AG10803 (cell line): ENCODE data around the gene DCTN1.

Experiments used
- DNase-seq: peaks from one replicate; pipeline ENCODE4 v3.0.0; 2010; ENCODE audit warnings: low read depth
- H3K4me3 ChIP-seq: 2 replicates; pipeline ENCODE4 v1.5.1; 2011; ENCODE audit warnings: mild to moderate bottlenecking, low read length, control low read depth
- TF ChIP-seq, protein P1 (sequence below): conservative IDR thresholded peaks from 2 replicates; pipeline ENCODE4 v1.5.1; 2011; ENCODE audit warnings: mild to moderate bottlenecking, low read length, control low read depth, inconsistent platforms

Gene DCTN1

DNA sequence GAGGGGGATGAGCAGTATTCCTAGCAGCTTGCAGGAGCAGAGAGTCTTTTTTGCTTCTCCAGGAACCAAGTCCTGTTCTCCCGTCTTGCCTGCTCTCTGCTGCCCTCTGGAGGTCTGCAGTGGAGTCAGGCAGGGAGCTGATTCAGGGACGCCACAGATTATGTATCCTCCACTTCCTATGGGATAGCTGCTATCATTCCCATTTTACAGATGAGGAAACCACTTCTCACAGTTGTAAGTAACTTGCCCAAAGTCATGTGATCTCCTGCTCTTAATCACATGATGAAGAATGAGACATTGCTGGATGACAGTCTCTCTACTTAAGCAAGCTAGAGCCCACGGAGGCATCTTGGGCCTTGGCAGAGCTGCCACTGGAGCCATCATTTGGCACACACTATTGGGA lies 45.2 kb downstream of the DCTN1 start:
- TF ChIP-seq, protein P1, sequence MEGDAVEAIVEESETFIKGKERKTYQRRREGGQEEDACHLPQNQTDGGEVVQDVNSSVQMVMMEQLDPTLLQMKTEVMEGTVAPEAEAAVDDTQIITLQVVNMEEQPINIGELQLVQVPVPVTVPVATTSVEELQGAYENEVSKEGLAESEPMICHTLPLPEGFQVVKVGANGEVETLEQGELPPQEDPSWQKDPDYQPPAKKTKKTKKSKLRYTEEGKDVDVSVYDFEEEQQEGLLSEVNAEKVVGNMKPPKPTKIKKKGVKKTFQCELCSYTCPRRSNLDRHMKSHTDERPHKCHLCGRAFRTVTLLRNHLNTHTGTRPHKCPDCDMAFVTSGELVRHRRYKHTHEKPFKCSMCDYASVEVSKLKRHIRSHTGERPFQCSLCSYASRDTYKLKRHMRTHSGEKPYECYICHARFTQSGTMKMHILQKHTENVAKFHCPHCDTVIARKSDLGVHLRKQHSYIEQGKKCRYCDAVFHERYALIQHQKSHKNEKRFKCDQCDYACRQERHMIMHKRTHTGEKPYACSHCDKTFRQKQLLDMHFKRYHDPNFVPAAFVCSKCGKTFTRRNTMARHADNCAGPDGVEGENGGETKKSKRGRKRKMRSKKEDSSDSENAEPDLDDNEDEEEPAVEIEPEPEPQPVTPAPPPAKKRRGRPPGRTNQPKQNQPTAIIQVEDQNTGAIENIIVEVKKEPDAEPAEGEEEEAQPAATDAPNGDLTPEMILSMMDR: peak; percentile 90
- DNase-seq: peak; percentile 71
- H3K4me3 ChIP-seq: no peak overlapping the region

DNA sequence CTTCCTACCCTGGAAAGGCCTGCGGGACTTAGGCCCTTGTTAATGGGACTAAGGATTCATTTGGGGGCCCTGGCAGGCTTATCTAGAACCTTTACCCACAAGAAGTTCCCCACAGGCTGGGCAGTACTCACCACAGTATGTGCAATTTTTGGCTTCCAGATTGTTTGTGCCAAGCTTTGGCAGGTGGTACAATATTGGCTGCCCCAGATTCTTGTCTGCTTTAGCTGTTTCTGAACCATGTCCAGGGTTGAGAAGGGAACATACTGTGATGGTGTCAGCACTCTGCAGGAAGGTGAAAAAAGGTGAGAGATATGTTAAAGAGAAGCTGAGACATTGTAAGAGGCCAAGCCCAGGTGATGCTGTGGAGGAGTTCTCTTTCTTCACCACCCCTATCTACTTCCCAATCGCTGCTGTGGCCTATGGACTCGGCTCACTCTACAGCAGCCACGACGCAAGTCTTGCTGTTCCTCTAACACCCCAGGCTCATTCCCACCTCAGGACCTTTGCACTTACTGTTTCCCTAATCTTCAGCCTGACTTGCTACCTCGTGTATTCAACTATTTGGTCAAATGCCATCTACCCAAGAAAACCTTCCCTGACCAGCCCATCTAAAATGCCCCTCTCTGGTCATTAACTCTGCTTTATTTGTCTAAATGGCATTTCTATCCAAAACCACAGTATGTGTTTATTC lies 46.1 kb downstream of the DCTN1 start:
- H3K4me3 ChIP-seq: no peak overlapping the region
- TF ChIP-seq, protein P1: no peak
- no peak for DNase-seq

DNA sequence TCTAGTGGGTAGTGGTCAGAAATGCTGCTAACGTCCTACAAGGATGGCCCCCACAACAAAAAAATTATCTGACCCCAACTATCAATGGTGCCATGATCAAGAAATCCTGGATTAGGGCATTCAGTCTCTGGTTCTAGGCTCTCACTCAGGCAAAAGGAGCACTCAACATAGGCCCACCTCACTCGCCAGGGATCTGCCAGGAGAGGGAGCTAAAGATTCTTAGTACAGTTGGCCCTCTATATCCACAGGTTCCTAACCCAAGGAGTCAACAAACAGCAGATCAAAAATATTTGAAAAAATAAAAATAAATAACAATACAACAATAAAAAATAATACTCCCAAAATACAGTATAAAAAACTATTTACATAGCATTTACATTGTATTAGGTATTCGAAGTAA lies 46.9 kb downstream of the DCTN1 start:
- peak; percentile 40 for DNase-seq
- TF ChIP-seq, protein P1: peak; percentile 61
- no peak overlapping the region for H3K4me3 ChIP-seq

DNA sequence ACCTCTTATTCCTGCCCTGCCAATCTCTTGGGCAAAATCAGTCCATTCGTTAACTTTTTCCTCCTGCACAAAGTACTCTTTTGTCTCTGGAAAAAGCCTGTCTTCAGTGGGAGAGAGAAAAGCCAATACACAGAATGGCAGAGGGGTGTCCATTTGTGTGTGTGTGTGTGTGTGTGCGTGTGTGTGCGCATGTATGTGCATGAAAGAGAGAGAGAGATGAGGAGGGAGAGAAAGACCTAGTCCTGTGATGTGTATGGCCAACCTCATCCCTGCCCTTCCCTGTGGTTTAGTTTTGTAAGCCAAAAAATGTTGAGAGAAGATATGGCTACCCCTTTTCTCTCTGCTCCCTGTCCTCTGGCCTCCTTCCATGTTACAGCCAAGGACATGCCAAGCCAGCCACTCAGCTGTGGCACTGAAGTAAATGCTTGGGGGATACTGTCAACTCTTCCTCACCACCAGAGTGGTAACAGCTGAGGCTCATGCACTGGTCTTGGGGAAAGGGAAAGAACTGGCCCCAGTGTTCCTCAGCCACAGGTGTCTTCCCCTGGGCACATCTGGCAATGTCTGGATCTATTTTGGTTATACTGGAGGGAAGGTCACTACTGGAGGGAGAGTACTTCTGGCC lies 47.4 kb downstream of the DCTN1 start:
- TF ChIP-seq, protein P1: no peak
- DNase-seq: peak; percentile 8
- H3K4me3 ChIP-seq: no peak overlapping the region

DNA sequence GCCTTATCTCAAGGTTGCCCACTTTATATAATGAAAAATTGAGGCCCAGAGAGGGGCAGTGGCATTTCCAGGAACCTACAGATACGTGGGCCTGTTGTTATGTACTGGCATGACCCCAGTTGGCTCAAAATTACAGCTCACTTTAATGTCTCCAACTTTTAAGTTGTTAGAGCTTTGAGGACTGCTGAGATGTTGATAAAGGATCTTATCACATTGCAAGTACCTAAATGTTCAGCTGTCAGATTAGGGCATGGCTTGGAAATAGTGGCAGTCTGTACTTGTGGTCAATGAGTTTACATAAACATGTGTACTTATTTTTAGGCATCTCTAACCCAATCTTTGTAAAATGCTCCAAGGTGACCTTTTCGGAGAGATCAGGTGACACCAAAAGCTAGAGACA lies 51.5 kb downstream of the DCTN1 start:
- DNase-seq: no peak
- no peak overlapping the region for H3K4me3 ChIP-seq
- TF ChIP-seq, protein P1: no peak

DNA sequence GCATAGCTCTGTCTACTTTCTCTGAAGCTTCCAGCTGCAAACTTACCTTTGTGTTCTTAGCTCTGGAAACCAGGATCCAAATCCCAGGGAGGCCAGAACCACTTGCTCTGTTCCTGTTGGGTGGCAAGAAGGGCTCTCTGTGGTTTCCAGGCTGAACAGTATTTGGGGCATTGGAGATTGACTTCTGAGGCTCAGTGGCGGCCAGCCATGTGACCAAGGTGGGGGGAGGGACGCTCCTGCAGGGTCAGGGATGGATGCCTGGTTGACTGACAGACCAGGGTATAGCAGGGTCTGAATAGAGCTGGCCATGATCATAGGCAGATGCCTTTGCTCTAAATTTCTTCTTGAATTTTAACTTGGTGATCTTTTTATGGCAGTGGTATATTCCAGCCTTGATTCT lies 52.0 kb downstream of the DCTN1 start:
- DNase-seq: no peak
- TF ChIP-seq, protein P1: no peak

DNA sequence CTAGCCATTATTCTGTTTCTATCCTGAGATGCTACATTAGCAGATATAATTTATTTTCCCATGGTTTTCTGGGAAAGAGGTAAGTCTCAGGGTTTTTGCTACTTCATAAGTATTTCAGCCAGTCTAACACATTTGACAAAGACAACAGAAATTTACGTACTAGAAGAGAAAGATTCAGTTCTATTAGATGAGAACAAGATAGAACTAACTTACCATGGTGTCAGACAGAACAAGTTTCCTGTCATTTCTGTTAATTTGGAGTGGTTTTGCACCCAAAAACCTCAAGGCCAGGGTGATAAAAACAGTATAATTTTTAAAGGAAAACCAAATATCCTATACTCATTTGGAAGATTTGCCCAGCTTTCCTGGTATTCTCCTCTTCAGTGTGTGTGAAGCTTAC lies 52.5 kb downstream of the DCTN1 start:
- TF ChIP-seq, protein P1: no peak
- DNase-seq: no peak
- no peak overlapping the region for H3K4me3 ChIP-seq

More for the DNA sequence above, 52.0 kb downstream of the DCTN1 start:
- H3K4me3 ChIP-seq: no peak overlapping the region
